ENCODE data around the gene PHF1.
A peak's percentile ranks its signal among the peaks of the same experiment; 100 is the strongest.
"Not testable (repeated sequence)": the region's sequence is repeated elsewhere in the genome, so short reads cannot be mapped to it uniquely, and the experiment has no call there.

Gene PHF1

GRCh38 chr6:33410711-33411631 is at the start of gene PHF1:
Gene PHF1 (plus strand): TSS chr6:33411014. CDS start chr6:33412264, 1,250 bp downstream.
- peak within 1 kb of the TSS; percentile 80 for H3K4me3 Mint-ChIP-seq
- peaks cover 65% of the 10 kb centered on the region for H3K36me3 Mint-ChIP-seq
- CTCF ChIA-PET = no interaction called here
- H3K27me3 Mint-ChIP-seq = no peaks in the 10 kb centered on the region
- no peaks in the 10 kb centered on the region for H3K9me3 Mint-ChIP-seq
- H3K4me1 Mint-ChIP-seq = peaks cover 63% of the 10 kb centered on the region
- DNase-seq = peak; percentile 84
- peak within 1 kb of the TSS; percentile 97 for H3K27ac Mint-ChIP-seq

DNA sequence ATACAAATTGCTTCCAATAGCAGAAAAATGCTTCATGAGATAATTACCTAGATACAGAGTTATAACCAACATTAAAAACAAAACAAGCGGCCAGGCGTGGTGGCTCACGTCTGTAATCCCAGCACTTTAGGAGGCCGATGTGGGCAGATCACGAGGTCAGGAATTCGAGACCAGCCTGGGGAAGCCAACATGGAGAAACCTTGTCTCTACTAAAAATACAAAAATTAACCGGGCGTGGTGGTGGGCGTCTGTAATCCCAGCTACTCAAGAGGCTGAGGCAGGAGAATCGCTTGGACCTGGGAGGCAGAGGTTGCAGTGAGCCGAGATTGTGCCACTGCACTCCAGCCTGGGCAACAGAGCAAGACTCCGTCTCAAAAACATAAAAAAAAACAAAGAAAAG is 47.3 kb upstream of the PHF1 start:
- H3K4me1 Mint-ChIP-seq, CTCF ChIA-PET, H3K27ac Mint-ChIP-seq, H3K9me3 Mint-ChIP-seq, H3K4me3 Mint-ChIP-seq, DNase-seq, H3K36me3 Mint-ChIP-seq: not testable (repeated sequence)
- peaks cover 29% of the 10 kb centered on the region for H3K27me3 Mint-ChIP-seq

- DNase-seq, CTCF ChIA-PET, H3K9me3 Mint-ChIP-seq, H3K4me3 Mint-ChIP-seq, H3K4me1 Mint-ChIP-seq, H3K36me3 Mint-ChIP-seq, H3K27ac Mint-ChIP-seq: not testable (repeated sequence)
- H3K27me3 Mint-ChIP-seq = peaks cover 21% of the 10 kb centered on the region
These were observed 46.2 kb upstream of the PHF1 start for GRCh38 chr6:33364475-33365205.

- H3K4me1 Mint-ChIP-seq, H3K4me3 Mint-ChIP-seq, CTCF ChIA-PET, H3K27ac Mint-ChIP-seq, H3K9me3 Mint-ChIP-seq, H3K36me3 Mint-ChIP-seq, DNase-seq: not testable (repeated sequence)
- H3K27me3 Mint-ChIP-seq = peaks cover 13% of the 10 kb centered on the region
These were observed 45.4 kb upstream of the PHF1 start for GRCh38 chr6:33365206-33365971.

- CTCF ChIA-PET = no interaction called here
- Mint-ChIP-seq H3K4me1 (peaks cover 3% of the 10 kb centered on the region), H3K9me3 (no peaks in the 10 kb centered on the region), H3K4me3 (no peak overlapping the region), H3K27me3 (peaks cover 6% of the 10 kb centered on the region), H3K27ac (no peak overlapping the region), H3K36me3 (no peaks in the 10 kb centered on the region)
- no peak for DNase-seq
These were observed 43.7 kb upstream of the PHF1 start for GRCh38 chr6:33367009-33367714.

GRCh38 chr6:33367715-33368025 is 43.1 kb upstream of the PHF1 start:
- H3K4me1 Mint-ChIP-seq, H3K27me3 Mint-ChIP-seq, H3K4me3 Mint-ChIP-seq, H3K27ac Mint-ChIP-seq, CTCF ChIA-PET, H3K36me3 Mint-ChIP-seq, H3K9me3 Mint-ChIP-seq, DNase-seq: not testable (repeated sequence)

GRCh38 chr6:33371901-33372300 is 38.9 kb upstream of the PHF1 start:
- H3K36me3 Mint-ChIP-seq, H3K27me3 Mint-ChIP-seq, DNase-seq, H3K27ac Mint-ChIP-seq, H3K9me3 Mint-ChIP-seq, H3K4me3 Mint-ChIP-seq, CTCF ChIA-PET: not testable (repeated sequence)
- peaks cover 22% of the 10 kb centered on the region for H3K4me1 Mint-ChIP-seq

GRCh38 chr6:33372526-33373123 is 38.2 kb upstream of the PHF1 start:
- H3K27ac Mint-ChIP-seq = no peak overlapping the region
- H3K4me1 Mint-ChIP-seq = peaks cover 22% of the 10 kb centered on the region
- H3K4me3 Mint-ChIP-seq = no peak overlapping the region
- CTCF ChIA-PET = no interaction called here
- H3K36me3 Mint-ChIP-seq = no peaks in the 10 kb centered on the region
- no peak for DNase-seq
- H3K27me3 Mint-ChIP-seq = peaks cover 11% of the 10 kb centered on the region
- H3K9me3 Mint-ChIP-seq = no peaks in the 10 kb centered on the region

DNA sequence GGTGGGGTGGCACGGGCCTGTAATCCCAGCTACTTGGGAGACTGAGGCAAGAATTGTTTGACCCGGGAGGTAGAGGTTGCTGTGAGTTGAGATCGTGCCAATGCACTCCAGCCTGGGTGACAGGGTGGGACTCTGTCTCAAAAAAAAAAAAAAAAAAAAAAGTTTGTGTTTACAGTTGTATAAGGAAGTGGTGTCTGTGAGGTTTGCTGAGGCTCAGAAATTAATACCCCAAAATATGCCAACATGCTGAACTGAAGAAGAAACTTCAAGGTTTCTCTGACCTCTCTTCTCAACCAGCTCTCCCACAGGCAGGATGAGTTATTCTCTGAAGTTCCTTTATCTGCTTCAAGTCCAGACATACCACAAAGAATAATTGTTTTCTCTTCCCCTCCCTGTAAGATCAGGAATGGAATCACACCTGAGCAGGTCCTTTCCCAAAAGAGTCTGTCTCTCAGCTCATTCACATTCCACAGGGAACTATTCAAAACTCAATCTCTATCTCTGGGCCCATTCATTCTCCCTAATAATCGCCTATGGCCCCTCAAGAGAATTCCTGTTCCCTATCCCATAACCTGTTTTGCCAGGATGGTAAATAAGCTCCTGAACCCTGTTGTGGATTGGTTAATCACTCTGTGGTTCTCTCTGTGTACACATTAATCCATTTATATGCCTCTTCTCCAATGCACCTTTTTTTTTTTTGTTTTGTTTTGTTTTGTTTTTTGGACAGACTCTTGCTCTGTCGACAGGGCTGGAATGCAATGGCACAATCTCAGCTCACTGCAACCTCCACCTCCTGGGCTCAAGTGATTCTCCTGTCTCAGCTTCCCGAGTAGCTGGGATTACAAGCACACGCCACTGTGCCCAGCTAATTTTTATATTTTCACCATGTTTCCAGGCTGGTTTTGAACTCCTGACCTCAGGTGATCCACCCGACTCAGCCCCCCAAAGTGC is 36.6 kb upstream of the PHF1 start:
- CTCF ChIA-PET = interaction anchor here (0.6 to 1.5 kb wide), 3 partner anchors 17 to 53 kb away, joined by 3 to 6 read pairs (median 3); no protein-coding TSS in a partner anchor
- H3K27me3 Mint-ChIP-seq = peaks cover 13% of the 10 kb centered on the region
- H3K4me3 Mint-ChIP-seq = no peak overlapping the region
- peaks cover 22% of the 10 kb centered on the region for H3K4me1 Mint-ChIP-seq
- no peak for DNase-seq
- H3K9me3 Mint-ChIP-seq = no peaks in the 10 kb centered on the region
- no peaks in the 10 kb centered on the region for H3K36me3 Mint-ChIP-seq
- no peak overlapping the region for H3K27ac Mint-ChIP-seq

DNA sequence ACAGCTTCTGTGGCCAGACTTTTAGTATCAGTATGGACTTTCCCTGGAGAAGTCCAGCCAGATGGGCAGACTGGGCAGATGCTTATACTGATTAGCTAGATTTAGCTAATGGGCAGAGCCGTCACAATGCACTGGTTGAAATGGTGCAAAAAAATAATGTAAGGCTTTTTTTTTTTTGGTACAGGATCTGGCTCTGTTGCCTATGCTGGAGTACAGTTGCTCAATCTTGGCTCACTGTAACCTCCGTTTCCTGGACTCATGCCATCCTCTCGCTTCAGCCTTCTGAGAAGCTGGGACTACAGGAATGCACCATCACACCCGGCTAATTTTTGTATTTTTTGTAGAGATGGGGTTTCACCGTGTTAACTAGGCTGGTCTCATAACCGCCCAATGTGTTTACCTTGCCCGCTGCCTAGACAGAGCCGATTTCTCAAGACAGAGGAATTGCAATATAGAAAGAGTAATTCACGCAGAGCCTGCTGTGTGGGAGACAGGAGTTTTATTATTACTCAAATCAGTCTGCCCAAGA is 35.6 kb upstream of the PHF1 start:
- H3K4me3 Mint-ChIP-seq = no peak overlapping the region
- H3K36me3 Mint-ChIP-seq = no peaks in the 10 kb centered on the region

DNA sequence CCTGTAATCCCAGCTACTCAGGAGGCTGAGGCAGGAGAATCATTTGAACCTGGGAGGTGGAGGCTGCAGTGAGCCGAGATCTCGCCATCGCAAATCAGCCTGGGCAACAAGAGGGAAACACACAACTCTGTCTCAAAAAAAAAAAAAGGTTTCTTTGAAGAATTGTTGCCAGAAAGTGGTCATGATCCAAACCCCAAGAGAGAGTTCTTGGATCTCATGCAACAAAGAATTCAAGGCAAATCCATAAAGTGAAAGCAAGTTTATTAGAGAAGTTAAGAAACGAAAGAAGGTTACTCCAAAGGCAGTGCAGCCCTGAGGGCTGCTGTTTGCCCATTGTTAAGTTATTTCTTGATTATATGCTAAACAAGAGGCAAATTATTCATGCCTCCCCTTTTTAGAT is 33.6 kb upstream of the PHF1 start:
- Mint-ChIP-seq H3K4me3 (no peak overlapping the region), H3K4me1 (peaks cover 22% of the 10 kb centered on the region), H3K27ac (no peak overlapping the region), H3K27me3 (peaks cover 26% of the 10 kb centered on the region), H3K9me3 (no peaks in the 10 kb centered on the region), H3K36me3 (no peaks in the 10 kb centered on the region)
- DNase-seq = no peak
- CTCF ChIA-PET = no interaction called here

More for the DNA sequence above, 35.6 kb upstream of the PHF1 start:
- peaks cover 22% of the 10 kb centered on the region for H3K4me1 Mint-ChIP-seq
- H3K9me3 Mint-ChIP-seq = no peaks in the 10 kb centered on the region
- peaks cover 15% of the 10 kb centered on the region for H3K27me3 Mint-ChIP-seq
- CTCF ChIA-PET = interaction anchor here (0.6 to 1.5 kb wide), 3 partner anchors 16 to 52 kb away, joined by 3 to 6 read pairs (median 3); no protein-coding TSS in a partner anchor
- H3K27ac Mint-ChIP-seq = no peak overlapping the region
- no peak for DNase-seq

DNA sequence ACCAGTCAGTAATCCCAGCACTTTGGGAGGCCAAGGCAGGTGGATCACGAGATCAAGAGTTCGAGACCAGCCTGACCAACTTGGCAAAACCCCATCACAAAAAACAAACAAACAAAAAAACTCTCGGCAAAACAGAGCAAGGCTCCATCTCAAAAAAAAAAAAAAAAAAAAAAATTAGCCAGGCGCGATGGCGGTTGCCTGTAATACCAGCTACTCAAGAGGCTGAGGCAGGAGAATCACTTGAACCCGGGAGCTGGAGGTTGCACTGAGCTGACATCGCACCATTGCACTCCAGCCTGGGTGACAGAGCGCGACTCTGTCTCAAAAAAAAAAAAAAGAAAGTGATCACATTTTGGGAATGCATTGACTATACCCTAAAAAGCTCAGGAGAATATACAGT is 31.6 kb upstream of the PHF1 start:
- CTCF ChIA-PET = interaction anchor here (1.1 kb wide), 1 partner anchor 34 kb away, joined by 3 read pairs; no protein-coding TSS in a partner anchor
- not testable (repeated sequence) for H3K36me3 Mint-ChIP-seq, H3K27ac Mint-ChIP-seq, H3K4me3 Mint-ChIP-seq, DNase-seq, H3K9me3 Mint-ChIP-seq
- Mint-ChIP-seq H3K4me1 (peaks cover 17% of the 10 kb centered on the region), H3K27me3 (peaks cover 46% of the 10 kb centered on the region)

All from activated naive CD4-positive, alpha-beta T cell treated with anti-CD3 and anti-CD28 coated beads, Interleukin-2, amount 10 ng/mL, durations not matched to agents 7 days and 5 days (primary cell).